ENCODE results near the gene FTSJ3. TPM values are rescaled to one million over a fixed set of nuclear protein-coding genes. Genes with fewer than 3 reads are reported as not detected.
A peak's percentile ranks its signal among the peaks of the same experiment; 100 is the strongest.

FTSJ3 gene
- total RNA-seq, 1 donor from 2014 or later, result 85.1 TPM

GRCh38 chr17:63773272-63774140 is 54.0 kb downstream of the FTSJ3 start, which contains the start of gene CCDC47:
TSS of gene CCDC47 (minus strand) at chr17:63773597. CDS start at chr17:63766175, 7,422 bp downstream.
- Mint-ChIP-seq H3K27ac (peak within 1 kb of the TSS; percentile 99), H3K4me3 (peak within 1 kb of the TSS; percentile 92), H3K4me1 (peaks cover 59% of the 10 kb centered on the region), H3K36me3 (ENCODE audit: low read depth) (peaks cover 51% of the 10 kb centered on the region), H3K27me3 (no peaks in the 10 kb centered on the region), H3K9me3 (no peaks in the 10 kb centered on the region)
- TF ChIP-seq, protein P1, sequence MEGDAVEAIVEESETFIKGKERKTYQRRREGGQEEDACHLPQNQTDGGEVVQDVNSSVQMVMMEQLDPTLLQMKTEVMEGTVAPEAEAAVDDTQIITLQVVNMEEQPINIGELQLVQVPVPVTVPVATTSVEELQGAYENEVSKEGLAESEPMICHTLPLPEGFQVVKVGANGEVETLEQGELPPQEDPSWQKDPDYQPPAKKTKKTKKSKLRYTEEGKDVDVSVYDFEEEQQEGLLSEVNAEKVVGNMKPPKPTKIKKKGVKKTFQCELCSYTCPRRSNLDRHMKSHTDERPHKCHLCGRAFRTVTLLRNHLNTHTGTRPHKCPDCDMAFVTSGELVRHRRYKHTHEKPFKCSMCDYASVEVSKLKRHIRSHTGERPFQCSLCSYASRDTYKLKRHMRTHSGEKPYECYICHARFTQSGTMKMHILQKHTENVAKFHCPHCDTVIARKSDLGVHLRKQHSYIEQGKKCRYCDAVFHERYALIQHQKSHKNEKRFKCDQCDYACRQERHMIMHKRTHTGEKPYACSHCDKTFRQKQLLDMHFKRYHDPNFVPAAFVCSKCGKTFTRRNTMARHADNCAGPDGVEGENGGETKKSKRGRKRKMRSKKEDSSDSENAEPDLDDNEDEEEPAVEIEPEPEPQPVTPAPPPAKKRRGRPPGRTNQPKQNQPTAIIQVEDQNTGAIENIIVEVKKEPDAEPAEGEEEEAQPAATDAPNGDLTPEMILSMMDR (IDR thresholded peaks at IDR 0.05), result no peak
- intact Hi-C loops (cut with micrococcal nuclease), result loop anchor here (1.0 to 5.0 kb wide), 9 partner anchors 23 to 326 kb away; partner anchors contain the start of genes CYB561, DCAF7, FTSJ3 and ICAM2
- POLR2A ChIA-PET, result interaction anchor here (0.5 to 6.4 kb wide), 53 partner anchors 8 to 886 kb away, joined by 3 to 256 read pairs (median 5); partner anchors contain the start of genes CEP95, DCAF7, DDX5 and ICAM2
- CTCF ChIA-PET, result interaction anchor here (0.9 to 2.3 kb wide), 6 partner anchors 10 to 348 kb away, joined by 3 to 6 read pairs (median 4); no protein-coding TSS in a partner anchor
- ATAC-seq (ENCODE audit: low read depth) (peak; percentile 76), DNase-seq (peak; percentile 96)

- ChIA-PET POLR2A (interaction anchor here (0.7 to 6.4 kb wide), 30 partner anchors 8 to 1814 kb away, joined by 3 to 256 read pairs (median 8); partner anchors contain the start of genes CEP95, DCAF7, DDX5 and ICAM2), CTCF (interaction anchor here (1.4 to 2.3 kb wide), 2 partner anchors 31 to 77 kb away, joined by 4 to 6 read pairs; no protein-coding TSS in a partner anchor)
- H3K36me3 Mint-ChIP-seq (ENCODE audit: low read depth), result peaks cover 48% of the 10 kb centered on the region
- H3K4me3 Mint-ChIP-seq, result peak overlapping the region; percentile 92
- H3K27me3 Mint-ChIP-seq, result no peaks in the 10 kb centered on the region
- DNase-seq (no peak), ATAC-seq (ENCODE audit: low read depth) (no peak)
- peaks cover 58% of the 10 kb centered on the region for H3K4me1 Mint-ChIP-seq
- no peaks in the 10 kb centered on the region for H3K9me3 Mint-ChIP-seq
- TF ChIP-seq, protein P1 (IDR thresholded peaks at IDR 0.05), result no peak
- intact Hi-C loops (cut with micrococcal nuclease), result loop anchor here (1.0 to 5.0 kb wide), 9 partner anchors 22 to 326 kb away; partner anchors contain the start of genes CYB561, DCAF7, FTSJ3 and ICAM2
- peak overlapping the region; percentile 99 for H3K27ac Mint-ChIP-seq
Observed at GRCh38 chr17:63772801-63773271, 54.6 kb downstream of the FTSJ3 start.

Other genes starting within 250 kb of the FTSJ3 start
- gene TACO1, start 226.8 kb downstream of the FTSJ3 start, total RNA-seq, result 19.1 and 23.5 TPM in 2 replicates
- 32.5 and 32.9 TPM in 2 replicates for gene MAP3K3, start 205.2 kb downstream of the FTSJ3 start, total RNA-seq
- gene LIMD2, start 127.5 kb downstream of the FTSJ3 start, total RNA-seq, result 404 and 421 TPM in 2 replicates
- 72.5 and 80.2 TPM in 2 replicates for gene STRADA, start 85.9 kb downstream of the FTSJ3 start, total RNA-seq
- 41.4 and 47.6 TPM in 2 replicates for gene CCDC47, start 54.1 kb downstream of the FTSJ3 start, total RNA-seq
- gene DDX42, start 53.5 kb downstream of the FTSJ3 start, total RNA-seq, result 132 and 160 TPM in 2 replicates
- gene PSMC5, start 232 bp downstream of the FTSJ3 start, total RNA-seq, result 157 TPM in 2 replicates
- 114 and 117 TPM in 2 replicates for gene SMARCD2, start 15.0 kb upstream of the FTSJ3 start, total RNA-seq
- gene CSH2, start 46.0 kb upstream of the FTSJ3 start, total RNA-seq, result not detected in 2 replicates
- gene GH2, start 54.3 kb upstream of the FTSJ3 start, total RNA-seq, result not detected in 2 replicates
- not detected in 2 replicates for gene CSH1, start 68.9 kb upstream of the FTSJ3 start, total RNA-seq
- gene CSHL1, start 83.6 kb upstream of the FTSJ3 start, total RNA-seq, result not detected in 2 replicates
- 0.27 TPM in 1 of 2 replicates, not detected in the other for gene GH1, start 91.2 kb upstream of the FTSJ3 start, total RNA-seq
- gene CD79B, start 104.7 kb upstream of the FTSJ3 start, total RNA-seq, result 706 and 757 TPM in 2 replicates
- gene SCN4A, start 145.3 kb upstream of the FTSJ3 start, total RNA-seq, result 0.49 and 0.78 TPM in 2 replicates
- gene PRR29, start 170.7 kb upstream of the FTSJ3 start, total RNA-seq, result not detected in 2 replicates
- 44.5 and 44.7 TPM in 2 replicates for gene ICAM2, start 193.0 kb upstream of the FTSJ3 start, total RNA-seq

Measured in activated B cell treated with CpG ODN at 0.5 μM for 24 hours (primary cell).